CD1c-positive myeloid dendritic cell (primary cell): Measurements from ENCODE around the gene P2RY1.
A peak's percentile ranks its signal among the peaks of the same experiment; 100 is the strongest.

Source experiments
- DNase-seq: peaks from one replicate; pipeline ENCODE4 v3.0.0-alpha.2; 2016; ENCODE audit errors: extremely low spot score

P2RY1 gene

GRCh38 chr3:152834776-152835600 lies at the start of gene P2RY1:
P2RY1 (plus strand) TSS chr3:152835131; CDS start chr3:152835783, 652 bp downstream.
- DNase-seq: peak; percentile 81

DNA sequence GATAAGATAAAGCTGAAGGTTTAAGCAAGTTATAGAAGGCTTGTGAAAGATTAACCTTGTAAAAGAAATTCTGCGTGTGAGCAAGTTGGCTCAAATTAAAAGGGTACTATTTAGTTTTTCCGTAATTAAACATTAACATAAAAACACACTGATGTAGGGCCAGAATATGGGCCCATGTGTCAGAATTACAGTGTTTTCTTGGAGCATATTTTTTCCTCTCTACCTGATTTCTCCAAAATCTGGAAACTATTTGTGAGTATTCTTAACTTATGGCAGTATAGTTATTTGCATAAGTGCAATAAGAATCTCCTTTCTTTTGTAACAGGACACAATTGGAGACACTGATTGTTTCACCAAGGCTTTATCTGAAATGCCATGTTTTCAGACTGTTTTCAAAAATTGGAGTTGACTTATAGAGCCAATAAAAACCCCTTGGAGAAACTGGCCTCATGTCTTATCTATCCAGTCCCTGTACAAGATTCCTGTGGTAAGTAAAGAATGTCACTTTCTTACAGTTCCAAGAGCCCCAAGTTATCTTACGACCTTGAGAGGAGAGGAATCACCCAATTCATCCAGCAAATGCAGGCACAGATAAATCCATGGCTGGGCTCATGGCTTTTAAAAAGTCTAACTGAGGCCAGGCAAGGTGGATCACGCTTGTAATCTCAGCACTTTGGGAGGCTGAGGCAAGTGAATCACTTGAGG lies 47.8 kb upstream of the P2RY1 start:
- DNase-seq: no peak

- no peak for DNase-seq
Measured at GRCh38 chr3:152790651-152791387, 44.1 kb upstream of the P2RY1 start.

DNA sequence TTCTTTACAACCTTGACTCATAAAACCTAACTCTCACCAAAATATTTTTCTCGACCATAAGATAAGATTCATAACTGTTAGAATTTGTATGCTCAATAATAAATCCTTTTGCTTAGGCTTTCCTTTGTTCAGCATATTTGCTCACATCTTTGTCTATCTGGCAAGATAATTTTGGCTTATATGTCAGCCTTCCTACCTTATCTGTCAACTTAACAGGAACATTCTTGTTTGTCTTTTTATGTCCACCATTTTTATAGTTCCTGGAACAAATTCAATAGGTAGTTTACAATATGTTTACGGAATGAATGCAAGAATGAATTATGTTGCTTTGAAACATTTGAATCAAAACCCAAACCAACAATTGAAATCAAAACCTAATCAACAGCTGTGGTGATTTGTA lies 41.0 kb upstream of the P2RY1 start:
- no peak for DNase-seq

DNA sequence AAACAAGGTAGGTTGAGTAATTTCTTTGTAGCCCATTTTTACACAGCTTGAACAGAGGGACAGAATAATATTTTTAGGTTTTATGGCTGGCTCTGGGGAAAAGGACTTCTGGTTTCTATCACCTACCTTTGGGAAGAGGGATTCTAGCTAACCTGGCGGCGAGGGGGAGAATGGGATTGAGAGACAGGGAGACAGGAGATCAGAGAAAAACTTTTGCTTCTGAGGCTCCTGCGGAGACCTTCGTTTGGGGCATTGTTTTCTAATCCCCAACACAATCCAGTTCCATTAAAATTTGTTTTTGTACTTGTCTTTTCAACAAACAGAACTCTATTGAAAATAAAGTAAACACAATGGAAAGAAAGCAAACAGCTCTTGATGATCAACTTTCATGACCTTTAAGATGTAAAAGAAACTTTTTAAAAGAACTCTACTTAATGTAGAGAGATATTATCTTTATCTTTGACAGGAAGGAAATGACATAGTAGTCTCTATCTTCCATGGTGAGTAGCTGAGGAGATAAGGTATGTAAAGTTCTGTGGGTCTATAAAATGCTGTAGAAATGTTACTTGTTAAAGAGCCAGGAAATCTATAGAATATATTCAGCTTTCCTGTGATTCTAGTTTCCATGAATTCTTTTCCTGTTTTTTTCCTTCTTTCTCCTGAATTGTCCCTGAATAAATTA lies 37.0 kb upstream of the P2RY1 start:
- DNase-seq: no peak

GRCh38 chr3:152811974-152812760 lies 22.8 kb upstream of the P2RY1 start:
- no peak for DNase-seq

DNA sequence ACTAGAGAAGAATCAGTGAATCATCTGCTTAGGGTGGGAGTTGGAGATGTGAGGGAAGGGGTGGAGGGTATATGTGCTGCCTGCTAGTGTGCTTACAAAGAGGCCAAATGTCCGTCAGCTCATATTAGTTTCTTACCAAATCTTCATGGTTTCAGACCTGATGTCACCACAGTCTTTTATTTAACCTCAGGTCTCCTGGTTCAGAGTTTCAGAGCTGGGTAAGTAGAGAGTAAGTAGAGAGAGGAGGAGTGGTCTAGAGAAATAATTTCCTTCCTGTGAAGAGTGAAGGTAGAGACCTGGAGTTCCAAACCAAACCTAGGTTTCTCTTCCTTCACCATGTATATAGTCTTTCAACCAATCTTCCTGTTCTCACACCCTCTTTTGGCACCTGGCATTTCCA lies 17.5 kb upstream of the P2RY1 start:
- no peak for DNase-seq

DNA sequence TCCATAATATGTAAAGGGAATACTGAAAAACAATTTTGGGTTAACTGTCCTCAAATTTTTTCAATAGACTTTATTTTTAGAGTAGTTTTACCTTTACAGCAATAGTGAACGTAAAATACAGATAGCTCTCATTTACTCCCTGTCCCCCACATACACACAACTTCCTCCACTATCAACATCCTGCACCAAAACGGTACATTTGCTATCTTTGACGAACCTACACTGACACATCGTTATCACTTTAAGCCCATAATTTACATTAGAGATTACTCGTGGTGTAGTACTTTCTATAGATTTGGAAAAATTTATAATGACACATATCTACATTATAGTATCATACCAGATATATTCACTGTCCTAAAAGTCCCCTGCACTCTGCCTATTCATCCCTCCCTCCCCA lies 16.9 kb upstream of the P2RY1 start:
- no peak for DNase-seq

- no peak for DNase-seq
Measured at GRCh38 chr3:152823173-152823572, 11.8 kb upstream of the P2RY1 start.

GRCh38 chr3:152823781-152824180 lies 11.2 kb upstream of the P2RY1 start:
- DNase-seq: no peak

DNA sequence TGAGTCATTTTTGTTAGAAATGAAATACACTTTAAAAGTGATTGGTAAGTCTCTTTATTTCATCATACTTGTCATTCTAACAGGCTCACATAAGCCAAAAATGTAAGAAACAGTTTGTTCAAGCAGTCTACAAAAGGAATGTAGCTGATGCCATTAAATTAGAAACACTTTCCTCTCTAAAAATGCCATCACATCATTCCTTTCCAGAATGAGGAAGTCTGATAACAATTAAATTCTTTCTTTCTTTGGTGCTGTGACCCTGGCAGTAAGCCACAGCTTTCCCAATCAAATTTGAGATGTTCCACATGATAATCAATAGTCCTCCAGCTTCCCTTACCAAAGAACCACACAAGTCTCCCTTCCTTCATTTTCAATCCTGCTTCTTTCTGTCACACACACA lies 9.4 kb upstream of the P2RY1 start:
- no peak for DNase-seq

- DNase-seq: no peak
Measured at GRCh38 chr3:152826476-152826875, 8.5 kb upstream of the P2RY1 start.

DNA sequence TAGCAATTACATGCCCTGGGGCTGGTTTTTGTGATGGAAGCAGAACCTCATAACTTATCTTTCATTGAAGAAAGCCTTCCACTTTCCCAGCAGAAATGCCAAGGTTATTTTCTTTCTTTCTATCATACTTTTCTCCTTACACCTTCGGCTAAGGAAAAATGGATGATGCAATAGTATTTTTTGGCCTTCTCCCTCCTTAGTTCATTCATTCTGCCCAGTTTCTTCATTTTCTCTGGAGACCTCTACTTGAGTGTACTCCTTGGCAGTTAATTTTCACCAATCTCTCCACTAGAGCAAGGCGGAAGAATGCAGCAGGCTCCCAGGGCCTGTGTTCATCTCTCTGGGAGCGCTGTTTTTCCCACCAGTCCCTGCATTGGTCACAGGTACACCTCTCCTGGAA lies 7.6 kb upstream of the P2RY1 start:
- no peak for DNase-seq

DNA sequence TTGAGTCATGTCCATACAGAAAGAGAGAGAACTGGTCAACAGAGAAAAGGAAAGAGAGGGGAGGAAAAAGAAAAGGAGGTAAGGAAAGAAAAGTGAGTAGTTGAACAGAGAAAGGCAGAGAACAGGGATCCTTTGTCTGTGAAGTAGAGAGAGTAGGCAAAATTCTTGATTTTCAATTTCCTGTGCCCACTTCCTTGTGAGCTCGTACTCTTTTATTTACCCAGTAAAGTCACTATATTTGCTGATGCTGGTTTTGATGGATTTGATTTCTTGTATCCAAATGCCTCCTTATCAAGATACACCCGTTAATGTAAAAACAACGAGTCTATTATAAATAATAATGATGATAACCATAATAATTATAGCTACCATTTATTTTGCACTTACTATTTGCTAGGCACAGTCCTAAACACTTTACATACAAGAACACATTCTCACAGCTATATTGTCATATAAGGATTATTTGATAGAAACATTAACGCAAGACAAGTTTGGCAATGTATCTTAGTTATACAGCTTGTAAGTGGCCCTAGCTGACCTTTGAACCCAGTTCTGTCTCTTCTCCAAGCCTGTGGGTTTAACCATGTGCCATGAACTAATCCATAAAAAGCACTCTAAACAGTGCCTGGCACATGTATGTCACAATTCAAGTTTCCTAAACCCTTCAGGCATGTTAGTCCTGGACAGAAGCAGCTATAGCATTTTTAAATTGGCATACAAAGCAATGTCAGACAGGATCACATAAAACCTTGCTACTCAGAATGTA lies 6.7 kb upstream of the P2RY1 start:
- no peak for DNase-seq

DNA sequence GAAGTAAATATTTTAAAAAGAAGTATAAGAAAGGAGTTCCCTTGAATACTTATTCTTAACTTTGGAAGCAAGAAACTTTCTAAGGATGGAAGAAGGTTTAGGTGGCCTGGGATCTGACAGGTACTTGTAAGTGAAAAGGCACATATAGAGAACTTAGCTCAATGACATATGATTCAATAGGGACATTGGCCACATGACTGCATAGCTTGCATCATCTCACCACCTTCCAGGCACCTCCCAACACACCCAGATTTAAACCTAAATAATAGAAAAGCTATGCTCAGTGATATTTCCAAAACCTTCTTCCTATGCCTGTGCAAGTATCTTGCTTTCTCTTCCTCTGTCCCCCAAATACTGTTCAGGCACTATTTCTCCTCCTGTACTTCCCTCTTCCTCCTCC lies 4.7 kb upstream of the P2RY1 start:
- no peak for DNase-seq

- no peak for DNase-seq
Measured at GRCh38 chr3:152832046-152832445, 2.9 kb upstream of the P2RY1 start.

DNA sequence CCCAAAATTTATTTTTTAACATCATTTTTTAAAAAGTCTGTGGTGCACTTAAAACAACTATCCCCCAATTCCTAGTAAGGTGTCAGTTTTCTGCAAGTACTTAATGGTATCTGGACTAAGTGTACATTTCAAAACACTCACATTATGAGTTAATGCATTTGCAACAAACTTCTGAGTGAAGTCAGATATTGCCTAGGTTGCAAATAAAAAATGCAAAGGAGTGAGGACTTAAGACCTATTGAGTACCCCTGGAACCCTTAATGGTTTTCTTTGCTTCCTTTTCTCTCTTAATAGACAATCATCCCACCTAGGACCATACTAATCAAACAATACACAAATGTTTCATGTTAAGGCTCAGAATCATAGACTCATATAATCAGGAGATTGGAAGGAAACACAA lies 1.8 kb upstream of the P2RY1 start:
- no peak for DNase-seq

DNA sequence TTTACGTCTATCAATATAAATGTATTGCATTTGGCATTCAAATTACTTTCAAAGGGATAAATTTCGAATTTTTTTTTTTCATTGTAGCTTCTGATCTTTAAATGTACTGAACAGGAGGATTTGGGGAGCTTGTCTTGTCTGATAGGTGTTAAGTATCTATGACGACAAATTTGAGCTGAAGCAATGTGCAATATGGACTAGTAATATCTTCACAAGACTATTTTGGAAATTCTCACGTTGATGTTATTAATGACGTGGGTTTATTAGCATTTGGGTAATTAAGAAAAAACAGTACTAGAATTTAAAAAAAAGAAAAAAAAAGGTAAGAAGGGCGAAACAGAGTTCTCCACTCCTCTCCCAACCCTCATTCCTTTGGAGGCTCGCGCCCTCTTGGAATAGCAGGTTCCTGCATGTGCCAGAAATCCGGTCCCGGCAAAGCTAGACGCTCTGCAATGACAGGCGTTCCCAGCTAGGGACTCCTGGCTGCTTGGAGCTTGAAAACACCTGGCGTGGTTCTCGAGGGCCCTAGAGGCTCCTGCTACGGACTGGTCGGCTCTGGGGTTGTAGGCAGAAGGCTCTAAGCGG lies 648 bp upstream of the P2RY1 start:
- no peak for DNase-seq

GRCh38 chr3:152835601-152836102 lies 721 bp downstream of the P2RY1 start:
- DNase-seq: no peak

DNA sequence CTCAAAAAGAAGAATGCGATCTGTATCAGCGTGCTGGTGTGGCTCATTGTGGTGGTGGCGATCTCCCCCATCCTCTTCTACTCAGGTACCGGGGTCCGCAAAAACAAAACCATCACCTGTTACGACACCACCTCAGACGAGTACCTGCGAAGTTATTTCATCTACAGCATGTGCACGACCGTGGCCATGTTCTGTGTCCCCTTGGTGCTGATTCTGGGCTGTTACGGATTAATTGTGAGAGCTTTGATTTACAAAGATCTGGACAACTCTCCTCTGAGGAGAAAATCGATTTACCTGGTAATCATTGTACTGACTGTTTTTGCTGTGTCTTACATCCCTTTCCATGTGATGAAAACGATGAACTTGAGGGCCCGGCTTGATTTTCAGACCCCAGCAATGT lies 1.3 kb downstream of the P2RY1 start:
- no peak for DNase-seq
